ENCODE measurements around the gene TGFA.

TGFA gene

DNA sequence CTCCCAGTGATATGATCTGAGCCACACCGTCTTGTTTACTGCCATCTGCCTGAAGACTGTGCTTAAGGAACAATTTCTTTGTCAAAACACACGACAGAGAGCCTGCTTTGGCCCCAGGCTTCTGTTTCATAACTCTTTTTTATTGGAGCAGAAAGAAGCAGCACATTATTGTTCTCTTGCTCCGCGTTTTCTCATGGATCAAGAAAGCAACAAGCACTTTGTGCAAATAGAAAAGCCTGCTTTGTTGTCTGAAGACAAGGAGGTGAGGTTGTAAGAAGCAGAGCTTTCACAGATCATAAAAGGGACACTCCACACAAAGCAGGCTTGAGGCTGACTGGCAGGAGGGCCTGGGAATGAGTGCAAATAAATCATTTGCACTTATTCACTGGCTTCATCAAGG lies 133.5 kb downstream of the TGFA start:
- DNase-seq = no peak

DNA sequence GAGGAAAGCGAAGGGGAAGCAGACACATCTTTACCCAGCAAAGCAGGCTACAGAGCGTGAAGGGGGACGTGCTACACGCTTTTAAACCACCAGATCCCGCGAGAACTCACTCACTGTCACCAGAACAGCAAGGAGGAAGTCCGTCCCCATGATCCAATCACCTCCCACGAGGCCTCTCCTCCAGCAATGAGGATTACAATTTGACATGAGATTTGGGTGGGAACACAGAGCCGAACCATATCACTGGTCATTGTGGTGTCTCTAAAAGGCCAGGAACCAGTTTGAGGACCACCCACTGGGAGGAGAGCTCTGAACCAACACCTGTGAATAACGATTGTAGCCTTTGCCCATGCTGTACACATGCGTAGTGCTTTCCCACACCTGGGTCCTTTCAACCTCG lies 135.1 kb downstream of the TGFA start:
- DNase-seq = no peak

DNA sequence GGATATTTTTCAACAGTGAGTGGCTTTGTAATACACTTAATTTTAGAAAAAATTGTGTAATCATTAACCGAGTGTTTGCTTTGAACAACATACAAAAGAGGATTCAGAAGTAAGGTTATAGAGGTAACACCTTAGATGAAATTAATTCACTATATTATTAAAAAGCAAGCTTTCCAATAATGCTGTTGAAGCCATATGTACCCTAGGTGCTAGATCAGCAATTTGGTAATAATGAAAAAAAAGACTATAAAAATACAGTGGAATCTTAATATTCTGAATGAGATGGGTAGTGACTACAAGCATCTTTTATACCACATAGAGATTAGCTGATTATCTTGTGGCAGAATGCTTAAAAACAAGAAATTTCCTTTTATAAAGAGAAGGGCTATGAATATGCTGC lies 136.6 kb downstream of the TGFA start:
- DNase-seq = no peak

DNA sequence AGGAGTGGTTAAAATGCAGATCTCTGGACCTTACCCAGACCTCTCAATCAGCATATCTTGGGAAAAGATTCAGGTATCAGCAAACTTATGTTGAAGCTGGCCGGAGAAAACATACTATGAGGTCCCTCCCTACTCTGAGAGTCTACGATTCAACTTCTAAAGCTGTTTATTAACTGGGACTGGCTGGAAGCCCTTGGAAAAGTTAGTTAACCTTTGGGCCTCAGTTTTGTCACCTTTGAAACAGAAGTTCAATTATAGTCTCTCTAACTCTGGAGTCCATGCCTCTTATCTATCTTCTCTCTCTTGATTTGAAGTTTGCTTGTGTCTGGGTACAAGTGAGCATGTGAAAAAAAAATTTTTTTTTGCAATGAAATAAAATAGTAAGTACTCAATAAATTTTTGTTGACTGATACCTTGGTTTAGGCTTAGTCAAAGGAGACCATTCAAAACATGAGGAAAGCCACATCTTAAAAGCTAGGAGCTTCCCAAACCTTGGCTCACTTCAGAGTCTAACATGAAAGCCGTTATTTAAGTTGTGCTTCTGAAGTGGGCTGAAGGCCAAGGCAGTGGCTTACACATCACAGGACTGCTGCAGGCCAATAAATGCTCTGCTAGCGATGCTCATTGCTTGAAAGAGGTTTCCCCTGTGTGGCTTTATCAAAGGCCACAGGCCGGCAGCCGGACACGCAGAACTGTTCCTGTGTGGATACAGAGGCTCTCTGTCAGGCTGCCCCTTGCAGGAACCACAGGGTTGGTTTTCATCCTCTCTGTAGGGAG lies 141.1 kb downstream of the TGFA start:
- DNase-seq = peak in 1 of 56 donors; percentile 15

DNA sequence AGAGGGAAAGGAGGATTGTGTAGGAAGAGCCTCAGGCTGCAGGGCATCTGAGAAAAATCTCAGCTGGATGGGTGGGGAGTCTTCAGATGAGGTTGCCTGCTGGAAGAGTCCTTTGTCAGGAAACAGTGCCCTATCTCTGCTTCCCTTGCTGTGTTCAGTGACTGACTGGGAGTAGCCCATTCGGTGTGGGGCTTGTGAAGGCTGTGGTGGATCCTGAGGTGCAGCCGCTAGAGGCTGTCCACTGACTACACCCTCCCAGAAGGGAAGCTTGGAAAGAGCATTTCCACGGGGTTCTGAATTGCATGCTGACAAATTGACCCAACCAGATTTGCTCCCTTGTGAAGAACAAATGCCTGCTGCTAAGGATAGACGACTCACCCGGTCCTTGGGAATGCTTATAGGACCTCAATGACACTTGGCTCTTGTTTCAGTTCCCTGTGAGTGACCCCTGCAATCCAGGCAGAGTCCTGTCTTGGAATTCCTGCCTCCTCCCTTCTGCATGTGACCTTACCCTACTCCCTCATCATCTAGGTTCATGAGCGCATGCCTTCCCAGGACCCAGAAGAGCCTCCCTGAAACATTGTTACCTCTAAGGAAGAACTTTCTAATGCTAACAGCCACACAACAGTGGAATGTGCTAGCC lies 142.0 kb downstream of the TGFA start:
- no peak for DNase-seq

DNA sequence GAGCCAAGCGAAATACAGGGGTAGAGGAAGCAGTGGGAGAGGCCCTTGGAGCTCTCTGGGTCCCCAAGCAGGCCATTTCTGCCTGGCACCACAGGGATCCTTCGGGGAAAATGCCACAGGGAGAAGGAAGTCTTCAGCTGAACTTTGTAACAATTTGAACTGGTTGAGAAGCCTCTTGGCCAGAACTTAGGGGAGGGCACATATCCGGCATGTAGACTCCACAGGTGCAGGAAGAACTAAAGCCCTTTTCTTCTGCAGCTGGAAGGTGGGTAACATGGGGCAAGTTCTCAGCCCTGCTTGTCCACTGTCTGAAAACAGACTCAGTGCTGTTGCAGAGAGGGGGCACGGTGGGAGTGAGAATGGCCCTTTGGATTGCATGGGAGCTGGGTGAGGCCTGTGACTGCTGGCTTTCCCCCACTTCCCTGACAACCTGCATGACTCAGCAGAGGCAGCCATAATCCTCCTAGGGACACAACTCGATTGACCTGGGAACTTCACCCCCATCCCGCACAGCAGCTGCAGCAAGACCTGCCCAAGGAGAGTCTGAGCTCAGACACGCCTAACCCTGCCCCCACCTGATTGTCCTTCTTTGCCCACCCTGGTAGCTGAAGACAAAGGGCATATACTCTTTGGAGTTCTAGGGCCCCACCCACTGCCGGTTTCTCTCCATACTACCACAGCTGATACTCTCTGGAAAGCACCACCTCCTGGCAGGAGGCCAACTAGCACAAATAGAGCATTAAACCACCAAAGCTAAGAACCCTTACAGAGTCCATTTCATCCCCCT lies 150.2 kb downstream of the TGFA start:
- DNase-seq = no peak

DNA sequence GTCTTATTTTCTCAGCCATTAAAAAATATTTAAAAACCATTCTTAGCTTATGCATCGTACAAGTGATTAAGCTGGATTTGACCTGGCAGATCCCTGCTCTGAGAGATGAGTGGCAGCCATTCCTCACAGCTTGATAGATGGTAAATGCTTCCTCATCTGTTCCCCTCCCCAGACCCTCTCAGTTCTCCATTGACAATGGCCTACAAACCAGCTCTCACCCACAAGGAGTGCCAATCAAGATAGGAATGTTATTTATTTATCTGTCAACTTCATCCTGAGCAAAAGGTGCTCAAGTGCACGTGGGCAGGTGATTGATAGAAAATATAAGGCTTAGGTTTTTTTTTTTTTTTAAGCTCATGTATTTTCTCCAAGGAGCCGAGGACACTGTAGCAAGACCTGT lies 153.1 kb downstream of the TGFA start:
- no peak for DNase-seq

DNA sequence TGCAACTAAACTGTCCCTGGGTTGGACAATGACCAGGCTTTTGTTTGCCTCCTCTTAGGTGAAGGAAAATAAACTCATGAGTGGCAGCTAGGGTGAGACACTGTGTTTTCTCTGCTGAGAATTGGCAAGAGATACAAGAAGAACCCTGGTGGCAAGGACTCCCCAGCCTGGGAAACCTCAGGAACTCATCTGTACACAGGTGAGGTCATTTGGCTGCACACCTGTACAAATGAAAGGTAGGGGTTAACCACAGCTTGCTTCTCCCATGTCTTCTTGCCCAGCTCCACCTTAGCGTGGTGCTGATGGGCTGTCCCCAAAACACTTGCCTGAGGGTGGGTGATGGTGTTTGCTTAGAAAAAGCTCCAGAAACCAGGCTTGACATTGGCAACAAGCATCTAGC lies 154.6 kb downstream of the TGFA start:
- DNase-seq = no peak

Measured in nucleus accumbens (tissue), 56 donors.